Neural progenitor cell (in vitro differentiated cells): Measurements from ENCODE around the gene PRKAG1. TPM values are rescaled to one million over a fixed set of nuclear protein-coding genes. Genes with fewer than 3 reads are reported as not detected.

Source experiments
- DNase-seq: peaks from one replicate; pipeline ENCODE4 v3.0.0-alpha.2; 2016; ENCODE audit warnings: low spot score
- H2AFZ ChIP-seq: fragments of 200-600 bp; sonication (generic); replicated peaks from 2 replicates; pipeline ENCODE4 v1.6.1; 2016; ENCODE audit warnings: antibody characterized with exemption
- H3F3A ChIP-seq: fragments of 200-600 bp; sonication (generic); 2 replicates; pipeline ENCODE4 v1.6.1; 2016; ENCODE audit warnings: antibody characterized with exemption, low read depth
- H3K27ac ChIP-seq: fragments of 200-600 bp; sonication (generic); 2 replicates; pipeline ENCODE4 v1.5.1; 2016; ENCODE audit warnings: mild to moderate bottlenecking
- H3K27me3 ChIP-seq: fragments of 200-600 bp; sonication (generic); 2 replicates; pipeline ENCODE4 v1.6.1; 2016; ENCODE audit warnings: mild to moderate bottlenecking, moderate library complexity
- H3K36me3 ChIP-seq: fragments of 200-600 bp; sonication (generic); 2 replicates; pipeline ENCODE4 v1.5.1; 2016
- H3K4me1 ChIP-seq: fragments of 200-600 bp; sonication (generic); 2 replicates; pipeline ENCODE4 v1.6.1; 2016; ENCODE audit warnings: mixed run types
- H3K4me2 ChIP-seq: fragments of 200-600 bp; sonication (generic); 2 replicates; pipeline ENCODE4 v1.6.1; 2016
- H3K4me3 ChIP-seq: fragments of 200-600 bp; sonication (generic); 2 replicates; pipeline ENCODE4 v1.5.1; 2016
- H3K79me2 ChIP-seq: fragments of 200-600 bp; sonication (generic); 2 replicates; pipeline ENCODE4 v1.6.1; 2016; ENCODE audit warnings: low read depth
- H3K9ac ChIP-seq: fragments of 200-600 bp; sonication (generic); 2 replicates; pipeline ENCODE4 v1.6.1; 2016
- H3K9me3 ChIP-seq: fragments of 200-600 bp; sonication (generic); 2 replicates; pipeline ENCODE4 v1.5.1; 2016; ENCODE audit warnings: low read depth
- H4K20me1 ChIP-seq: fragments of 200-600 bp; sonication (generic); 2 replicates; pipeline ENCODE4 v1.6.1; 2016; ENCODE audit warnings: low read depth
- H3K27ac Mint-ChIP-seq: 3 replicates; pipeline ENCODE4 v1.8.0; 2021; ENCODE audit warnings: mixed read lengths
- H3K27me3 Mint-ChIP-seq: 2 replicates; pipeline ENCODE4 v1.8.0; 2022; ENCODE audit warnings: low read depth, mild to moderate bottlenecking, inconsistent platforms, moderate library complexity, mixed read lengths; ENCODE audit not compliant: insufficient read depth
- H3K36me3 Mint-ChIP-seq: 3 replicates; pipeline ENCODE4 v1.8.0; 2021; ENCODE audit warnings: mixed read lengths
- H3K4me1 Mint-ChIP-seq: 3 replicates; pipeline ENCODE4 v1.8.0; 2021; ENCODE audit warnings: mixed read lengths
- H3K4me3 Mint-ChIP-seq: 3 replicates; pipeline ENCODE4 v1.8.0; 2021; ENCODE audit warnings: mild to moderate bottlenecking, moderate library complexity, mixed read lengths
- H3K9me3 Mint-ChIP-seq: 3 replicates; pipeline ENCODE4 v1.8.0; 2020; ENCODE audit warnings: mixed read lengths
- EZH2 ChIP-seq: fragments of 200-600 bp; sonication (generic); IDR thresholded peaks from 2 replicates; pipeline ENCODE4 v1.6.1; 2017; ENCODE audit warnings: antibody characterized with exemption, mild to moderate bottlenecking, moderate library complexity
- EZH2phosphoT487 ChIP-seq: fragments of 200-600 bp; sonication (generic); IDR thresholded peaks from 2 replicates; pipeline ENCODE4 v1.6.1; 2017; ENCODE audit warnings: antibody characterized with exemption
- total RNA-seq: library from RNA; depleted of rRNA; stranded (reverse); fragments of >200 nt; gene quantifications from 2 replicates; pipeline ENCODE4 v1.2.3, GENCODE V29; 2015; ENCODE audit warnings: low replicate concordance
- TF ChIP-seq, protein P1 (sequence below): fragments of 200-600 bp; sonication (generic); IDR thresholded peaks from 2 replicates; pipeline ENCODE4 v1.5.1; 2017; ENCODE audit warnings: antibody characterized with exemption, mild to moderate bottlenecking

Gene PRKAG1
- total RNA-seq, 1 donor from 2014 or later = 41.8 TPM

DNA sequence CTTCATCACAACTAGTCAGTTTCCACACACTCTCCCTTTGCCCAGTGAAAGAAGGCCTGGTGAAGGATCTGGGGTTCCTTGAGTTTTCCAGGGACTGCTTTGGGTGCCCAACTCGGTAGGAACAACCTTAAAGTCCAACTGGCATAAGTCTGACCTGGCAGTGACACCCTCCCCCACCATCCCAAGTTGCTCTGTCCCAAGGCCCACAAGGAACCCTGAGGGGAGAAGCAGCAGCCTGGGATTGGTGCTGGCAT is 40.4 kb upstream of the PRKAG1 start:
- no peak for DNase-seq
- H3K9ac ChIP-seq = peak overlapping the region; percentile 96
- peaks cover 65% of the 10 kb centered on the region for H3K79me2 ChIP-seq
- TF ChIP-seq, protein P1, sequence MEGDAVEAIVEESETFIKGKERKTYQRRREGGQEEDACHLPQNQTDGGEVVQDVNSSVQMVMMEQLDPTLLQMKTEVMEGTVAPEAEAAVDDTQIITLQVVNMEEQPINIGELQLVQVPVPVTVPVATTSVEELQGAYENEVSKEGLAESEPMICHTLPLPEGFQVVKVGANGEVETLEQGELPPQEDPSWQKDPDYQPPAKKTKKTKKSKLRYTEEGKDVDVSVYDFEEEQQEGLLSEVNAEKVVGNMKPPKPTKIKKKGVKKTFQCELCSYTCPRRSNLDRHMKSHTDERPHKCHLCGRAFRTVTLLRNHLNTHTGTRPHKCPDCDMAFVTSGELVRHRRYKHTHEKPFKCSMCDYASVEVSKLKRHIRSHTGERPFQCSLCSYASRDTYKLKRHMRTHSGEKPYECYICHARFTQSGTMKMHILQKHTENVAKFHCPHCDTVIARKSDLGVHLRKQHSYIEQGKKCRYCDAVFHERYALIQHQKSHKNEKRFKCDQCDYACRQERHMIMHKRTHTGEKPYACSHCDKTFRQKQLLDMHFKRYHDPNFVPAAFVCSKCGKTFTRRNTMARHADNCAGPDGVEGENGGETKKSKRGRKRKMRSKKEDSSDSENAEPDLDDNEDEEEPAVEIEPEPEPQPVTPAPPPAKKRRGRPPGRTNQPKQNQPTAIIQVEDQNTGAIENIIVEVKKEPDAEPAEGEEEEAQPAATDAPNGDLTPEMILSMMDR = no peak
- no peak for TF ChIP-seq EZH2
- no peak for TF ChIP-seq EZH2phosphoT487
- H3K4me2 ChIP-seq = peak overlapping the region; percentile 94
- Mint-ChIP-seq H3K9me3 (no peaks in the 10 kb centered on the region), H3K4me1 (peaks cover 49% of the 10 kb centered on the region), H3K27ac (peak overlapping the region; percentile 97), H3K4me3 (peak overlapping the region; percentile 98), H3K27me3 (peaks cover 8% of the 10 kb centered on the region), H3K36me3 (peaks cover 10% of the 10 kb centered on the region)
- no peak overlapping the region for H2AFZ ChIP-seq
- peaks cover 59% of the 10 kb centered on the region for H4K20me1 ChIP-seq
- peaks cover 5% of the 10 kb centered on the region for H3F3A ChIP-seq
- H3K36me3 ChIP-seq = no peaks in the 10 kb centered on the region
- no peak overlapping the region for H3K27ac ChIP-seq
- H3K4me3 ChIP-seq = peak overlapping the region; percentile 95
- H3K27me3 ChIP-seq = no peaks in the 10 kb centered on the region
- no peaks in the 10 kb centered on the region for H3K9me3 ChIP-seq
- H3K4me1 ChIP-seq = peaks cover 30% of the 10 kb centered on the region

DNA sequence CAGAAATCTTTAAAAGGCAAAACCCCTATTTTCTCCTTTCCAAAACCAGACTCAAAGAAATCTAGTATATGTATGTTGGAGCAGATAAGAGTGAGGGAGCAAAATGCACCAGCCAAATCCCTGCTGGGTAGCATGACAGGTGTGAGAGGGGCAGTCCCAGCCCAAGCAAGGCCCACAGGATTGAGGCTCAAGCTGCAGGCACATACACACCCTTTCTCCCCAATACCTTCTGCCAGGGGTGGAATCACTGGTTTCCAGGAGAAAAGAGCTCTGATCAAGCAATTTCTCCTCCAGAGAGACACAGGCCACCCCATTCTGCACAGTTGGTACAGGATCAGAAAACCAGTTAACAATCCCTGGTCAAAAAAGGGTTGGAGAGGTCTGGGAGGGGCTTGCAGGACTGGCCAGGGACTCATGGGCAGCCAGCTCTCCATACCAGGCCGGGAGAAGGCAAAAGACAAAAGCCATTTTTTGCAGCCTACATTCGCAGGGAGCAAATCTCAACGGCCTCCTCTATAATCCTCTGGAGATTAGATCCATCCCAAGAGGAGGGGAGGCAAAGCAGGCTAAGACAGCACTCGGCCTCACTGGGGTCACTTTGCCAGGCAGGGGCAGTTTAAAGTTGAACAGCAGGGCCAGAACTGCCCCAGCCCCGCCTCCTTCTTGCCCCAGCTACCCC is 39.9 kb upstream of the PRKAG1 start:
- Mint-ChIP-seq H3K4me1 (peaks cover 49% of the 10 kb centered on the region), H3K27me3 (peaks cover 8% of the 10 kb centered on the region), H3K27ac (peak overlapping the region; percentile 97), H3K9me3 (no peaks in the 10 kb centered on the region), H3K4me3 (peak overlapping the region; percentile 98), H3K36me3 (peaks cover 13% of the 10 kb centered on the region)
- H3K4me2 ChIP-seq = peak overlapping the region; percentile 94
- peaks cover 65% of the 10 kb centered on the region for H3K79me2 ChIP-seq
- H3K9me3 ChIP-seq = no peaks in the 10 kb centered on the region
- peaks cover 30% of the 10 kb centered on the region for H3K4me1 ChIP-seq
- H2AFZ ChIP-seq = no peak overlapping the region
- peak overlapping the region; percentile 95 for H3K4me3 ChIP-seq
- peaks cover 5% of the 10 kb centered on the region for H3F3A ChIP-seq
- TF ChIP-seq EZH2 (no peak), EZH2phosphoT487 (no peak)
- TF ChIP-seq, protein P1 = no peak
- H4K20me1 ChIP-seq = peaks cover 63% of the 10 kb centered on the region
- no peak overlapping the region for H3K27ac ChIP-seq
- H3K27me3 ChIP-seq = no peaks in the 10 kb centered on the region
- DNase-seq = peak; percentile 60
- H3K9ac ChIP-seq = peak overlapping the region; percentile 96
- no peaks in the 10 kb centered on the region for H3K36me3 ChIP-seq

DNA sequence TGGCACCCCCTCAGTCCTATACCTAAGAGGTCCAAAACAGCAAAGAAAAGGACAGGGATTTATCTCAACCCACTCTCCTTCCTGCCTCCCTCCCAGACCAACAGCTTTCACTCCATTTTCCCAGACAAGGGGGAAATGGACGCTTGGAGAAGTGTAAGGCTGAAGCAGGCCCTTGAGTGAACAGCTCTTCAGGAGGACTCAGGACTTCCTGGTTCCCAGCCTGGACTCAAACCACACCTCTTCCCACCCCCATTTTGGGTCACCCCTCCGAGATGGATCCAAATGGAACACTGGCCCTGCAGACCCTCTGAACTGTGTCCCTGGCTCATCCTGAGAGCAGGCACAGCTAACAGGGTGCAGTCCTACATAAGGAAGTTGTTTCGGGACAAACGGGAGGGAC is 39.3 kb upstream of the PRKAG1 start:
- Mint-ChIP-seq H3K4me3 (peak overlapping the region; percentile 98), H3K27me3 (peaks cover 8% of the 10 kb centered on the region), H3K9me3 (no peaks in the 10 kb centered on the region), H3K36me3 (peaks cover 19% of the 10 kb centered on the region), H3K4me1 (peaks cover 49% of the 10 kb centered on the region), H3K27ac (peak overlapping the region; percentile 72)
- no peak overlapping the region for H3K27ac ChIP-seq
- H4K20me1 ChIP-seq = peaks cover 63% of the 10 kb centered on the region
- H3K79me2 ChIP-seq = peaks cover 65% of the 10 kb centered on the region
- H3K4me2 ChIP-seq = peak overlapping the region; percentile 94
- no peaks in the 10 kb centered on the region for H3K36me3 ChIP-seq
- H3K4me1 ChIP-seq = peaks cover 30% of the 10 kb centered on the region
- DNase-seq = peak; percentile 15
- H3K9me3 ChIP-seq = no peaks in the 10 kb centered on the region
- no peaks in the 10 kb centered on the region for H3K27me3 ChIP-seq
- H3K4me3 ChIP-seq = peak overlapping the region; percentile 95
- H2AFZ ChIP-seq = no peak overlapping the region
- H3F3A ChIP-seq = peaks cover 5% of the 10 kb centered on the region
- TF ChIP-seq EZH2phosphoT487 (no peak), EZH2 (no peak)
- TF ChIP-seq, protein P1 = no peak
- H3K9ac ChIP-seq = peak overlapping the region; percentile 96
